Activated naive CD4-positive, alpha-beta T cell treated with anti-CD3 and anti-CD28 coated beads, Interleukin-2, amount 50 U/mL, for 16 hours (primary cell): ENCODE results near the gene GPNMB.
"Not testable (repeated sequence)": the region's sequence is repeated elsewhere in the genome, so short reads cannot be mapped to it uniquely, and the experiment has no call there.

Source experiments
- DNase-seq: peaks from one replicate; pipeline ENCODE4 v3.0.0-alpha.2; 2020

Gene GPNMB

GRCh38 chr7:23246555-23246954 lies at the start of gene GPNMB:
TSS of gene GPNMB (plus strand) at chr7:23246775. CDS start at chr7:23246858, 83 bp downstream.
- no peak for DNase-seq

GRCh38 chr7:23197745-23198144 lies 48.8 kb upstream of the GPNMB start:
- DNase-seq, result not testable (repeated sequence)

- DNase-seq, result no peak
Observed at GRCh38 chr7:23200331-23200730, 46.2 kb upstream of the GPNMB start.

- no peak for DNase-seq
Observed at GRCh38 chr7:23204241-23204640, 42.3 kb upstream of the GPNMB start.

- no peak for DNase-seq
Observed at GRCh38 chr7:23205577-23205908, 41.0 kb upstream of the GPNMB start.

GRCh38 chr7:23205909-23206767 lies 40.4 kb upstream of the GPNMB start:
- DNase-seq, result no peak

- no peak for DNase-seq
Observed at GRCh38 chr7:23207021-23207420, 39.6 kb upstream of the GPNMB start.

- no peak for DNase-seq
Observed at GRCh38 chr7:23207884-23208283, 38.7 kb upstream of the GPNMB start.

GRCh38 chr7:23208316-23208715 lies 38.3 kb upstream of the GPNMB start:
- DNase-seq, result no peak

GRCh38 chr7:23210506-23210905 lies 36.1 kb upstream of the GPNMB start:
- no peak for DNase-seq

GRCh38 chr7:23211589-23211988 lies 35.0 kb upstream of the GPNMB start:
- no peak for DNase-seq

GRCh38 chr7:23212395-23212794 lies 34.2 kb upstream of the GPNMB start:
- DNase-seq, result no peak

- DNase-seq, result no peak
Observed at GRCh38 chr7:23212841-23213240, 33.7 kb upstream of the GPNMB start.

GRCh38 chr7:23213755-23214154 lies 32.8 kb upstream of the GPNMB start:
- no peak for DNase-seq

GRCh38 chr7:23214423-23214822 lies 32.2 kb upstream of the GPNMB start:
- DNase-seq, result no peak

GRCh38 chr7:23214938-23215337 lies 31.6 kb upstream of the GPNMB start:
- DNase-seq, result no peak

- no peak for DNase-seq
Observed at GRCh38 chr7:23216021-23216420, 30.6 kb upstream of the GPNMB start.

- no peak for DNase-seq
Observed at GRCh38 chr7:23218196-23218595, 28.4 kb upstream of the GPNMB start.

GRCh38 chr7:23220690-23221305 lies 25.8 kb upstream of the GPNMB start:
- no peak for DNase-seq

GRCh38 chr7:23222439-23223030 lies 24.0 kb upstream of the GPNMB start:
- DNase-seq, result no peak

- not testable (repeated sequence) for DNase-seq
Observed at GRCh38 chr7:23224364-23224763, 22.2 kb upstream of the GPNMB start.

- DNase-seq, result no peak
Observed at GRCh38 chr7:23226844-23227450, 19.6 kb upstream of the GPNMB start.

- DNase-seq, result no peak
Observed at GRCh38 chr7:23228412-23228811, 18.2 kb upstream of the GPNMB start.

- DNase-seq, result no peak
Observed at GRCh38 chr7:23230641-23231101, 15.9 kb upstream of the GPNMB start.
